GM23248 (cell line): ENCODE data around the gene RASGRF1.

ENCODE experiments used
- EZH2 ChIP-seq: fragments of 200-600 bp; sonication (generic); IDR thresholded peaks from 2 replicates; pipeline ENCODE4 v1.6.1; 2018; ENCODE audit warnings: antibody characterized with exemption, mild to moderate bottlenecking; ENCODE audit not compliant: insufficient read depth, poor library complexity, severe bottlenecking
- EZH2phosphoT487 ChIP-seq: fragments of 200-600 bp; sonication (generic); IDR thresholded peaks from 2 replicates; pipeline ENCODE4 v1.6.1; 2018; ENCODE audit warnings: antibody characterized with exemption, moderate library complexity, mild to moderate bottlenecking, low read depth; ENCODE audit not compliant: insufficient read depth

- TF ChIP-seq EZH2 = no peak
- no peak for TF ChIP-seq EZH2phosphoT487
These were observed 9.1 kb upstream of the RASGRF1 start for GRCh38 chr15:79099692-79100091.
